GM18861 (cell line): ENCODE results near the gene SBF2.

Experiments used
- ATAC-seq: cut with Tn5 transposase; IDR thresholded peaks from one replicate; pipeline ENCODE4 v1.9.1; 2021; ENCODE audit not compliant: unreplicated experiment

Gene SBF2

DNA sequence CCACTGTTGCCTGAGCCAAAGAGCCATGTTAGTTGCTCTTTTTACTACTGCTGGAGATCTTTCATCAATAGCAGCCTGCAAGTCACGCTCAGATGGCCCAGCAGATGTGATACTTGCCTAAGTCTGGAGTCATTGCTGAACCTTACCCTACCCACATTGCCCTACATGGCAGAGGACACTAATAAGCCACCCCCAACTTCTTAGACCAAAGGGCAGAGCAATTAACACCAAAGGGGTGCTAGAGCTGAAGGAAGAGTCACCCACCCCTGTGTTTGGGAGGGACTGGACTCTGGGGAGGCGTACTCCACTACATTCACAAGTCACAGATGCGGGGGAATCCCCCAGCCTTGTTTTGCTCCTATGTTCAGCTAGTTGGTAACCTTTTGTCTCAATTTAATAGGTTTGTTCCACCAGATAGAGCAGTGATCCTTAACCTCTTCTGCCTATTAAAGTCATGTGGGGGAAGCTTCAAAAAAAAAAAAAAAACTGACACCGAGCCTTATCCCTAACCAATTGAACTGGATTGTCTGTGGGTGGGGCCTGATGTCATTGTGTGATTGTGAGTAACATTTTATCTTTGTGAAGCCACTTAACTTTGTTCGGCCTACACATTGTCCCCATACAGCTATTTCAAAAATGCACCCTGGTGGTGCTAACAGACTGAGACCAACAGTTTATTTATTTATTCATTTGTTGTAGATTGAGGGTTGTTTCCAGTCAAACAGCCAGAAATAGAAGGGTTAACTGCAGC is 23.9 kb upstream of the SBF2 start:
- ATAC-seq, result peak; percentile 58

DNA sequence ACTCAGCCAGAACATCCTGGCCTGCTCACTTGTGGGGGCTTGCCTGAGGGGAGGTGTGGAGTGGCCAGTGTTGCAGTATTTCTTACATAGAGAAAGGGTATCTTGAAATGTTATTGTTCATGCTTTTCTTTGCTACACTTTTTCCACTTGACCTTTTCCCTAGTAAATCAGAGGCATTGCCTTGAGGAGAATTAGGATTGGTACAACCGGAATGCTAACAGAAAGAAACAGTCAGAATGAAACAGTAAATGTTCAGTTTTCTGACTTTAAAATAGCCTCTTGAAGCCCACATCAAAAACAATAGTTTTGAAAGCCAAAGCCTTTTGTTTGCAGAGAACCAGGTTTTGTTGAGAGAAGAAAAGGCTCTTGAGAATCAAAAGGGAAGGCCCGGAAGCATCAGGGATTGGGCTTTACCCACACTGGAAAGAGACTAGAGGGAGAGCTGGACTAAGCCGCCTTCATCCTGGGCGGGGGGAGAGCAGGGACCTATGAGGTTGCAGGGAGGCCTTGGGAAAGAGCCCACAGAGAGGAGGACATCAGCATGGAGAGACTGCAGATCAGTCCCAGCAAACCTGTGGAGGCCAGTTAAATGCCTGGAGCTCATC is 23.2 kb upstream of the SBF2 start:
- no peak for ATAC-seq

DNA sequence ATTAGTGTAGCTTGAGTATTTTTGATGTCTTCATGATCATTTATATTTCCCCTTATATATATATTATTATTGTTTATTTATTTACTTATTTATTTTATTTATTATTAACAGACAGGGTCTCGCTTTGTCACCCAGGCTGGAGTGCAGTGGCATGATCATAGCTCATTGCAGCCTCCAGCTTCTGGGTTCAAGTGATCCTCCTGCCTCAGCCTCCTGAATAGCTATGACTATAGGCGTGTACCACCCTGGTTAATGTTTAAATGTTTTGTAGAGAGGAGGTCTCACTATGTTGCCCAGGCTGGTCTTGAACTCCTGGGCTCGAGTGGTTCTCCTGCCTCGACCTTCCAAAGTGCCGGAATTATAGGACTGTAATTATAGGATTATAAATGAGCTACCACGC is 21.1 kb upstream of the SBF2 start:
- ATAC-seq, result no peak

DNA sequence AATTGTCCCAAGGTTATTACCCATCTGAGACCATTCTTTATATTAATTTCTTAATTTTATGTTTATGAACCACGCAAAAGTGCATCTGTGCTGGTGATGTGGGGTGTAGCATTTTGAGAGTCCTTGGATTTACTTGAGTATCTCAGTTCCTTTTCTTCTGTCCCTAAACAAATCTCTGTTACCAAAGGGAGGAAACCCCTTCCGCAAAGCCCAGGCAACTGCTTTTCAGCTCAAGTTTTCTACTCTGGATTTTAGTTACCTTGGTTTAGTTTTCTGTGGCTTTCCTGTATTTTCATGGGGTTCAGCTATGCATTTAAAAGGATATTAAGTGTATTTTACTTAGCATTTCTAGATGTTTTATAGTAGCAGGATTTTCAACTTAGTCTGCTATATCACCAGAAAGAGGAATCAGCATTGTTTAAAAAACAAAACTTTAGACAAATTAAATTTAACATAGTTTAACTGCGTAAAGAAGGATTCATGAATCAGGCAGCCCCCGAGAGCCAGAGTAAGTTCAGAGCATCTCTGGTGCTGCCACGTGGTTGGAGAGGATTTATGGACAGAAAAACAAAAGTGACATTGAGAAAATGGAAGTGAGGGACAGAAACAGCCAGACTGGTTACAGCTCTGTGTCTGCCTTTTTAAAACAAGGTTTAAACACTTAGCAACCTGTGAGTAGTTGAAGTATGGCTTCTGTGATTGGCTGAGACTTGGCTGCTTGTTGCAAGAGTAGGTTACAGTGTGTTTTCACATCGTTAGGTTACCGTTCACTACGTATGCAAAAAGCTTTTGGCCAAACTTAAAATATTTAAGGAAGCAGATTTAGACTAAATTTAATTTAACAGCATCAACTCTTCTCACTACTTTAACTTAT is 20.4 kb upstream of the SBF2 start:
- peak; percentile 73 for ATAC-seq

- ATAC-seq, result no peak
These were observed 17.8 kb upstream of the SBF2 start for GRCh38 chr11:10311802-10312201.

DNA sequence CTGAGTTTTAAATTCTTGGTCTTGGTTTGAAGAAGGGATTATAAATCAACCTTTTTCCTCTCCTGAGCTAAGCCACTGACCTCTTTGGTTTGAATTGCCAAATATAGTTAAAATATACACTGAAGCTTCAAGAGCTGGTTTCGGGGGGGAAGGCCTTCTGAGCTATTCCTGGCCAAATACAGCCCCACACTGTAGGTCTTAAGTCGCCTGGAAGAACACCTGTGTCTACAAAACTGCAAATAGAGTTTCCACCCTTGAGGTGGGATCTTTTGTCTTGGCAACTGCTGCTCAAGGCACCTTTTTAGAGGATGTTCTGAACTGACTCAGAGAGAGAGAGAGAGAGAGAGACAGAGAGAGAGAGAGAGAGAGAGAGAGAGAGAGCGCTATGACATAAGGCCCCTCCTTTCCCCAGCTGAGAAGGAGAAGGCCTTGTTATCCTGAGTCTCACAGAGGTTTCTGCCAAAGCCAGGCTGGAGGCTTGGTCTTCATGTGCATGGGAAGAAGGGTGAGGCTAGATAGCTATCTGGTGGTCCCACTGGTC is 16.4 kb upstream of the SBF2 start:
- no peak for ATAC-seq

GRCh38 chr11:10309163-10310093 is 15.4 kb upstream of the SBF2 start:
- no peak for ATAC-seq

- ATAC-seq, result no peak
These were observed 14.4 kb upstream of the SBF2 start for GRCh38 chr11:10308201-10308954.

- peak; percentile 61 for ATAC-seq
These were observed 13.6 kb upstream of the SBF2 start for GRCh38 chr11:10307400-10308200.

DNA sequence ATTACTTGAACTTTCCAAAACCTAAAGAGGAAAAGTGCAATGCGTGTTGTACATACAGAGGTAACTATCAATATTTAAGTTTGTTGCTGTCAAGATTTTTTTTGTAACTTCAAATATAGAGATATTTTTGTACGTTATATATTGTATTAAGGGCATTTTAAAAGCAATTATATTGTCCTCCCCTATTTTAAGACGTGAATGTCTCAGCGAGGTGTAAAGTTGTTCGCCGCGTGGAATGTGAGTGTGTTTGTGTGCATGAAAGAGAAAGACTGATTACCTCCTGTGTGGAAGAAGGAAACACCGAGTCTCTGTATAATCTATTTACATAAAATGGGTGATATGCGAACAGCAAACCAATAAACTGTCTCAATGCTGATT is 13.0 kb upstream of the SBF2 start:
- no peak for ATAC-seq

GRCh38 chr11:10305964-10306918 is 12.2 kb upstream of the SBF2 start:
- ATAC-seq, result no peak

DNA sequence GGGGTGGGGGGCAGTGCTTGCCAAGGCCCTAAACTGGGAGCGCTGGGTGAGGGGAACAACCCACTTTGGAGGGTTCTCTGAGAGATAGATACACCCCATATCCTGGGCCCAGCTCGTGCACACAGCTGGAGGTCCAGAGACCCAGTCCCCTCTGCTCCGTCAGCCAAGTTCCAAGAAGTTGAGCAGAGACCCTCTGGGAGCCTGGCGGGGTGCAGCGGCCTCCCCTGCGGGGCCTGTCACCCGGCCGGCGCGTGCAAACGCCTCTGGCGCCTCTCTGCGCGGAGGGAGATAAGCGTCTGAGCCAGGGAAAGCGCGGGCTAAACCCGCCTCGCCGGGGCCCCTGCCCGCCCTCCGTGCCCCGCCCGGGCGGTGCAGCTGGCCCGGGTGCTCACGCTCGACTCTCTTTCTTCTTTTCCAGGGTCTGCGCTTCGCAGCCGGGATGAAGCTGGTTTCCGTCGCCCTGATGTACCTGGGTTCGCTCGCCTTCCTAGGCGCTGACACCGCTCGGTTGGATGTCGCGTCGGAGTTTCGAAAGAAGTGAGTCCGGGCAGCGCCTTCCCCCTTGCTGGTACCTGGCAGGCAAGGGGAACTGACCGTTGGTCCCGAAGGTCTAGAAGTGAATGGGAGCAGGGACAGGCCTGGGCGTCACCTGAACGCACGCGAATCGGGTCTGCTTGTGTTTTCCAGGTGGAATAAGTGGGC is 11.4 kb upstream of the SBF2 start:
- no peak for ATAC-seq

DNA sequence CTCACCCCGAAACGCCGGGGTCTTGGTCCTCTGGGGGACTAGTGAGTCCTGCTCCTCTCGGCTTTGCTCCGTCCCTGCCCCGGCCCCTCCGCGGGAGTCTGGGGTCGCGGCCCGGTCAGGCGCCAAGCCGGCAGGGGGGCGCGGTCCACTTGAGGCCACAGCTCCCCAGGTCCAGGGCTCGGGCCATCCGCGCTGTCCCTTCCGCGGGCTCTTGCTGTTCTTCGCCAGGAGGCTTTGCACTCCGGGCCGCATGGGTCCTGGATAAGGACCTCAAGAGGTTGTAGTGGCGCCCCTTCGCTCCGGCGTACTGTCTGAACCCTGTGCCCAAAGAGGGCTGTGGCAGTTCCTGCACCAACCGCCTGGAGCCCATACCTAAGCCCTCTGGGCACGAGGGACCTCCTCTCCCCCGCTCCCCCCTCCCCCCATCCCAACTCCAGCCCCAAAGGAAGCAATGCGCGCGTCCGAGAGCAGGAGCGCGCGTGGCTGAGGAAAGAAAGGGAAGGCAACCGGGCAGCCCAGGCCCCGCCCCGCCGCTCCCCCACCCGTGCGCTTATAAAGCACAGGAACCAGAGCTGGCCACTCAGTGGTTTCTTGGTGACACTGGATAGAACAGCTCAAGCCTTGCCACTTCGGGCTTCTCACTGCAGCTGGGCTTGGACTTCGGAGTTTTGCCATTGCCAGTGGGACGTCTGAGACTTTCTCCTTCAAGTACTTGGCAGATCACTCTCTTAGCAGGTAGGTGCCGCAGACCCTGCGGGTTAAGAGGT is 10.7 kb upstream of the SBF2 start, which contains the start of gene ADM:
TSS of gene ADM (plus strand) at position 579 of the 767 bp plus-strand sequence. CDS start 628 bp downstream, outside the sequence.
- no peak for ATAC-seq

- ATAC-seq, result no peak
These were observed 9.7 kb upstream of the SBF2 start for GRCh38 chr11:10303558-10304363.

DNA sequence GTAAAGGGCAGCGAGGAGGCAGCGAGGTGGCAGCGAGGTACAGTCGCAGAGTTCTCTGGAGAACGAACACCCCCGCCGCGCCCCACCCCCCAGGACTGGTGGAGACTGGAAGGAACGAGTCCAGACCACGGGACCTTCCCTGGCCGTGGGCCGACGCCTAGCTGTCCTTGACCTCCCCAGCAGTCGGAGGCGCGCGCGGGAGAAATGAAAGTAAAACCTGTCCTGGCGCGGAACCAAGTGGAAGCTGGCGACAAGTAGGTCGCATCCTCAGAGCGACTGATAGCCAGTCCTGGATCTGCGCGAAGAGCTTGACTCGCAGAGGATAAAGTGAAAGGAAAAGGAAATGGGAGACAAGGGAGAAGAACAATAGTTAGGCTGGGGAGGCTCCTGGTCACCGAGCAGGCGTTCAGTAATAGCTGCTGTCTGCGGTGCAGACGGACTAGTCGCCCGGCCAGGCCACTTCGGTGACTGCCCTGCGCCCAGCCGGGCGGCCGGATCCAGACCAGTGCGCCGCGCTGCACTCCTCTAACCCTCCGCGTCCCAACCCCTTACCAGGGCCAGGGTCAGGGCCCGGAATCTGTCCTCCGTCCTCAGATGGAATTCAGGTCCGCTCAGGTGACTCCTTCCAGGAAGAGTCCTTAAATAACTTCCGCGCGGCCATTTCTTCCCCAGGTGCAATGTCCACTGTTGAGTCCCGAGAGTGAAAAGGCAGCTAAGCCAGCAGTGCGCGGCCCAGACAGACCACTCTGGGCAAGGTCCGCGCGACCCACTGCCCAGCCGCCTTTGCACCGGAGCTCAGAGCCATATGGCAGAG is 8.9 kb upstream of the SBF2 start:
- no peak for ATAC-seq
